Stimulated activated CD8-positive, alpha-beta memory T cell treated with anti-CD3 and anti-CD28 coated beads, Interleukin-7, amount 100 ng/mL, for 4 hours (primary cell): Measurements from ENCODE around the gene PITPNM3.

Experiments used
- DNase-seq, 2 donors: peaks; one replicate each; pipeline ENCODE4 v3.0.0-alpha.2; 2020; ENCODE audit warnings: low read depth in 2 of 2

PITPNM3 gene

GRCh38 chr17:6408735-6409134, 147.6 kb downstream of the PITPNM3 start:
- no peak for DNase-seq

- no peak for DNase-seq
Measured at GRCh38 chr17:6408276-6408675, 148.1 kb downstream of the PITPNM3 start.

- DNase-seq, result no peak
Measured at GRCh38 chr17:6402258-6402657, 154.1 kb downstream of the PITPNM3 start.
